ENCODE data around the gene MYRF.

MYRF gene

GRCh38 chr11:61751384-61751783 is 1.1 kb upstream of the MYRF start:
- FAIRE-seq (no peak), DNase-seq (ENCODE audit: insufficient read length, low spot score) (no peak)

GRCh38 chr11:61752925-61753521 is 587 bp downstream of the MYRF start:
- DNase-seq (ENCODE audit: insufficient read length, low spot score) (no peak), FAIRE-seq (no peak)
- TF ChIP-seq POLR2A (IDR thresholded peaks at IDR 0.05; ENCODE audit: low read depth, low read length), result no peak

More at GRCh38 chr11:61751384-61751783, 1.1 kb upstream of the MYRF start:
- no peak for TF ChIP-seq POLR2A (IDR thresholded peaks at IDR 0.05; ENCODE audit: low read depth, low read length)

GRCh38 chr11:61753672-61754071 is 1.2 kb downstream of the MYRF start:
- FAIRE-seq, result no peak
- no peak for DNase-seq (ENCODE audit: insufficient read length, low spot score)
- TF ChIP-seq POLR2A (IDR thresholded peaks at IDR 0.05; ENCODE audit: low read depth, low read length), result no peak

- FAIRE-seq (no peak), DNase-seq (ENCODE audit: insufficient read length, low spot score) (no peak)
- TF ChIP-seq POLR2A (IDR thresholded peaks at IDR 0.05; ENCODE audit: low read depth, low read length), result no peak
Observed at GRCh38 chr11:61754534-61755482, 2.4 kb downstream of the MYRF start.

- no peak for FAIRE-seq
- no peak for TF ChIP-seq POLR2A (IDR thresholded peaks at IDR 0.05; ENCODE audit: low read depth, low read length)
- DNase-seq (ENCODE audit: insufficient read length, low spot score), result no peak
Observed at GRCh38 chr11:61756147-61756451, 3.7 kb downstream of the MYRF start.

- FAIRE-seq (no peak), DNase-seq (ENCODE audit: insufficient read length, low spot score) (peak; percentile 99)
- TF ChIP-seq POLR2A (IDR thresholded peaks at IDR 0.05; ENCODE audit: low read depth, low read length), result no peak
Observed at GRCh38 chr11:61756452-61757212, 4.2 kb downstream of the MYRF start.

GRCh38 chr11:61757213-61757862 is 4.9 kb downstream of the MYRF start:
- no peak for TF ChIP-seq POLR2A (IDR thresholded peaks at IDR 0.05; ENCODE audit: low read depth, low read length)
- no peak for DNase-seq (ENCODE audit: insufficient read length, low spot score)
- FAIRE-seq, result no peak

GRCh38 chr11:61760946-61761345 is 8.5 kb downstream of the MYRF start:
- DNase-seq (ENCODE audit: insufficient read length, low spot score) (no peak), FAIRE-seq (no peak)
- no peak for TF ChIP-seq POLR2A (IDR thresholded peaks at IDR 0.05; ENCODE audit: low read depth, low read length)

- DNase-seq (ENCODE audit: insufficient read length, low spot score) (no peak), FAIRE-seq (no peak)
- no peak for TF ChIP-seq POLR2A (IDR thresholded peaks at IDR 0.05; ENCODE audit: low read depth, low read length)
Observed at GRCh38 chr11:61761440-61762222, 9.2 kb downstream of the MYRF start.

GRCh38 chr11:61762223-61762615 is 9.8 kb downstream of the MYRF start:
- DNase-seq (ENCODE audit: insufficient read length, low spot score) (no peak), FAIRE-seq (no peak)
- TF ChIP-seq POLR2A (IDR thresholded peaks at IDR 0.05; ENCODE audit: low read depth, low read length), result no peak

GRCh38 chr11:61762798-61763197 is 10.4 kb downstream of the MYRF start:
- no peak for TF ChIP-seq POLR2A (IDR thresholded peaks at IDR 0.05; ENCODE audit: low read depth, low read length)
- DNase-seq (ENCODE audit: insufficient read length, low spot score) (no peak), FAIRE-seq (no peak)

GRCh38 chr11:61763930-61764605 is 11.6 kb downstream of the MYRF start:
- FAIRE-seq (no peak), DNase-seq (ENCODE audit: insufficient read length, low spot score) (no peak)
- TF ChIP-seq POLR2A (IDR thresholded peaks at IDR 0.05; ENCODE audit: low read depth, low read length), result no peak
